ENCODE data around the gene TSPAN12. TPM values are rescaled to one million over a fixed set of nuclear protein-coding genes. Genes with fewer than 3 reads are reported as not detected.

Gene TSPAN12
- total and polyA plus RNA-seq, 2 of the 4 experiments (the other 2 are of a cell fraction) = 0.36 to 0.72 TPM

- Histone ChIP-seq H3K9ac (ENCODE audit: low read depth, low read length) (no peak overlapping the region), H2BK15ac (ENCODE audit: low read depth, low read length) (no peak overlapping the region; the same call in 2 of the 3 replicates), H3K27ac (ENCODE audit: insufficient read depth, low read length) (no peak overlapping the region), H3K23ac (ENCODE audit: low read depth, low read length) (no peak overlapping the region), H4K91ac (ENCODE audit: insufficient read depth, low read depth, low read length) (no peak overlapping the region), H3K4ac (ENCODE audit: low read depth, low read length) (no peak overlapping the region), H2BK5ac (ENCODE audit: low read depth, low read length, poor library complexity, severe bottlenecking) (no peak overlapping the region), H2AFZ (replicated peaks; ENCODE audit: low read length, poor library complexity) (peak overlapping the region; percentile 76), H3K9me3 (ENCODE audit: control insufficient read depth, insufficient read depth, low read length) (no peaks in the 10 kb centered on the region), H3K56ac (ENCODE audit: extremely low read depth, insufficient read depth, low read length) (peak overlapping the region; percentile 41; the same call in 1 of the 2 replicates), H3K18ac (ENCODE audit: low read depth, low read length) (peak overlapping the region; percentile 69; the same call in 1 of the 2 replicates), H4K5ac (ENCODE audit: low read depth, low read length) (no peak overlapping the region), H3K4me2 (ENCODE audit: low read depth, low read length) (no peak overlapping the region), H3K27me3 (ENCODE audit: control insufficient read depth, insufficient read depth, low read length) (no peaks in the 10 kb centered on the region), H3K4me3 (ENCODE audit: insufficient read depth, low read depth, low read length) (no peak overlapping the region), H3K9me1 (ENCODE audit: insufficient read depth, low read length) (no peaks in the 10 kb centered on the region), H3K36me3 (ENCODE audit: control insufficient read depth, insufficient read depth, low read length) (peaks cover 4% of the 10 kb centered on the region; the same call in 1 of the 2 replicates), H4K20me1 (ENCODE audit: insufficient read depth, low read length) (no peaks in the 10 kb centered on the region), H2AK9ac (replicated peaks; ENCODE audit: low read depth, low read length, poor library complexity) (no peak overlapping the region), H3K79me1 (ENCODE audit: low read depth in 1 of 2, low read length in 2 of 2) (no peaks in the 10 kb centered on the region), H2BK20ac (ENCODE audit: low read depth, low read length) (no peak overlapping the region), H3K4me1 (ENCODE audit: control insufficient read depth, insufficient read depth, low read length) (0 out of 2 replicates have a peak, but pooled peaks cover 2% of the 10 kb centered on the region), H2BK120ac (ENCODE audit: low read depth, low read length) (peak overlapping the region; percentile 35; the same call in 1 of the 2 replicates), H4K8ac (ENCODE audit: low read depth in 2 of 2, low read length in 2 of 2) (0 out of 4 replicates have a peak overlapping the region, but pooled peaks of 1 of the 2 experiments have one; percentile 17), H2AK5ac (ENCODE audit: low read depth, low read length) (0 out of 2 replicates have a peak overlapping the region, but pooled peaks have one; percentile 51), H3K14ac (replicated peaks; ENCODE audit: low read depth, low read length) (no peak overlapping the region)
- ATAC-seq (ENCODE audit: low read depth) = peak; percentile 85
- in situ Hi-C loops (cut with MboI; ENCODE audit: low sequenced_read_pairs) (loop anchor here (5.0 to 10.0 kb wide), 2 partner anchors 119 to 296 kb away; no protein-coding TSS in a partner anchor), dilution Hi-C loops (cut with HindIII; ENCODE audit: low sequenced_read_pairs, unreplicated experiment) (no loop called here), intact Hi-C loops (cut with micrococcal nuclease) (loop anchor here (1.0 to 10.0 kb wide), 5 partner anchors 51 to 529 kb away; no protein-coding TSS in a partner anchor)
- no peak for TF ChIP-seq USF2 (IDR thresholded peaks at IDR 0.05; ENCODE audit: low read depth, low read length)
- TF ChIP-seq MAFK (IDR thresholded peaks at IDR 0.05; ENCODE audit: low read depth, low read length) = no peak
- TF ChIP-seq SMC3 (IDR thresholded peaks at IDR 0.05; ENCODE audit: low read depth, low read length) = peak; percentile 71
- no peak for TF ChIP-seq RCOR1 (IDR thresholded peaks at IDR 0.05; ENCODE audit: insufficient replicate concordance, low read length)
- no peak for TF ChIP-seq CHD1 (IDR thresholded peaks at IDR 0.05; ENCODE audit: low read depth, low read length)
- peak; percentile 70 for TF ChIP-seq RAD21 (IDR thresholded peaks at IDR 0.05; ENCODE audit: low read length)
- peak; percentile 74 for TF ChIP-seq CTCF (conservative IDR thresholded peaks at IDR 0.05; ENCODE audit: low read depth, low read length)
- TF ChIP-seq RFX5 (IDR thresholded peaks at IDR 0.05; ENCODE audit: low read depth, low read length) = no peak
- ChIA-PET CTCF (interaction anchor here (0.6 to 2.4 kb wide), 14 partner anchors 8 to 289 kb away, joined by 3 to 14 read pairs (median 3); partner anchors contain the start of gene ING3), POLR2A (ENCODE audit: unreplicated experiment) (no interaction called here)
- no TSS peak for BruUV-seq (replicated peaks)
- peak; percentile 61 for DNase-seq
- WGBS, 2 experiments (ENCODE audit: extremely low coverage in 2 of 2, insufficient read length in 1 of 2) = no CpG with 5 or more reads among the region's 3 CpGs
Measured at GRCh38 chr7:120805636-120806388, 52.1 kb downstream of the TSPAN12 start.
